RWPE1 (cell line): ENCODE data around the gene TMEM190.

ENCODE experiments used
- CTCF ChIA-PET: fragments of 350-600 bp; sonication (Branson Sonifier 250); formaldehyde crosslinking; extraction: SDS; loops from one replicate; lab custom pipeline; 2021; lab: Yijun Ruan, JAX
- POLR2A ChIA-PET: fragments of 400-600 bp; formaldehyde crosslinking; extraction: SDS; loops from one replicate; lab custom pipeline; 2020; ENCODE audit warnings: antibody characterized with exemption; ENCODE audit not compliant: low non-redundant PET; lab: Yijun Ruan, JAX
- DNase-seq: peaks from one replicate; pipeline ENCODE4 v3.0.0; 2012; ENCODE audit warnings: low spot score
- H3K27ac ChIP-seq: fragments of 450-650 bp; 2 replicates; pipeline ENCODE4 v1.5.1; 2017
- CTCF ChIP-seq: fragments of 450-650 bp; conservative IDR thresholded peaks from 2 replicates; pipeline ENCODE4 v1.5.1; 2017; ENCODE audit warnings: low read depth, mild to moderate bottlenecking

TMEM190 gene

GRCh38 chr19:55368701-55369563 is 7.7 kb upstream of the TMEM190 start:
- CTCF ChIA-PET = interaction anchor here (1.0 to 1.6 kb wide), 2 partner anchors 15 to 67 kb away, joined by 3 to 5 read pairs; partner anchors contain the start of gene TMEM238
- POLR2A ChIA-PET = interaction anchor here (0.5 to 0.9 kb wide), 3 partner anchors 15 to 30 kb away, joined by 3 read pairs; partner anchors contain the start of gene TMEM238

GRCh38 chr19:55369653-55370304 is 6.8 kb upstream of the TMEM190 start:
- no peak for TF ChIP-seq CTCF
- peak; percentile 84 for DNase-seq
- peak overlapping the region; percentile 78 for H3K27ac ChIP-seq
- ChIA-PET POLR2A (interaction anchor here (0.5 to 0.9 kb wide), 2 partner anchors 14 to 30 kb away, joined by 3 read pairs; partner anchors contain the start of gene TMEM238), CTCF (interaction anchor here (0.6 to 1.6 kb wide), 6 partner anchors 14 to 209 kb away, joined by 3 to 5 read pairs (median 3); partner anchors contain the start of gene TMEM238)

More at GRCh38 chr19:55368701-55369563, 7.7 kb upstream of the TMEM190 start:
- H3K27ac ChIP-seq = peak overlapping the region; percentile 78
- peak; percentile 71 for DNase-seq
- no peak for TF ChIP-seq CTCF

GRCh38 chr19:55370305-55370988 is 6.2 kb upstream of the TMEM190 start, which contains the start of gene IL11:
Gene IL11 (minus strand): TSS chr19:55370463. CDS start chr19:55370310, 153 bp downstream.
- CTCF ChIA-PET = interaction anchor here (0.6 to 0.8 kb wide), 4 partner anchors 34 to 209 kb away, joined by 3 read pairs; no protein-coding TSS in a partner anchor
- peak within 1 kb of the TSS; percentile 78 for H3K27ac ChIP-seq
- DNase-seq = peak; percentile 72
- POLR2A ChIA-PET = no interaction called here
- no peak for TF ChIP-seq CTCF

GRCh38 chr19:55372316-55373081 is 4.1 kb upstream of the TMEM190 start:
- POLR2A ChIA-PET = interaction anchor here (0.6 to 1.2 kb wide), 3 partner anchors 12 to 215 kb away, joined by 3 to 4 read pairs (median 3); partner anchors contain the start of genes RPL28, TMEM238 and TNNI3

More at GRCh38 chr19:55372316-55373081, 4.1 kb upstream of the TMEM190 start:
- no peak for TF ChIP-seq CTCF
- DNase-seq = no peak
- CTCF ChIA-PET = interaction anchor here (1.2 kb wide), 1 partner anchor 80 kb away, joined by 4 read pairs; no protein-coding TSS in a partner anchor
- H3K27ac ChIP-seq = no peak overlapping the region
